Occipital lobe (tissue), 2 donors: ENCODE measurements around the gene TMPRSS4. TPM values are rescaled to one million over a fixed set of nuclear protein-coding genes. Genes with fewer than 3 reads are reported as not detected.

Experiments used
- DNase-seq: peaks from one replicate; lab custom pipeline; 2025; lab: John Stamatoyannopoulos, UW
- total RNA-seq: library from RNA; depleted of rRNA; stranded (reverse); fragments of >200 nt; gene quantifications from one replicate; pipeline ENCODE4 v1.2.3, GENCODE V29; 2014

The TMPRSS4 gene
- total RNA-seq, 1 donor from 2014 or later, result not detected

DNA sequence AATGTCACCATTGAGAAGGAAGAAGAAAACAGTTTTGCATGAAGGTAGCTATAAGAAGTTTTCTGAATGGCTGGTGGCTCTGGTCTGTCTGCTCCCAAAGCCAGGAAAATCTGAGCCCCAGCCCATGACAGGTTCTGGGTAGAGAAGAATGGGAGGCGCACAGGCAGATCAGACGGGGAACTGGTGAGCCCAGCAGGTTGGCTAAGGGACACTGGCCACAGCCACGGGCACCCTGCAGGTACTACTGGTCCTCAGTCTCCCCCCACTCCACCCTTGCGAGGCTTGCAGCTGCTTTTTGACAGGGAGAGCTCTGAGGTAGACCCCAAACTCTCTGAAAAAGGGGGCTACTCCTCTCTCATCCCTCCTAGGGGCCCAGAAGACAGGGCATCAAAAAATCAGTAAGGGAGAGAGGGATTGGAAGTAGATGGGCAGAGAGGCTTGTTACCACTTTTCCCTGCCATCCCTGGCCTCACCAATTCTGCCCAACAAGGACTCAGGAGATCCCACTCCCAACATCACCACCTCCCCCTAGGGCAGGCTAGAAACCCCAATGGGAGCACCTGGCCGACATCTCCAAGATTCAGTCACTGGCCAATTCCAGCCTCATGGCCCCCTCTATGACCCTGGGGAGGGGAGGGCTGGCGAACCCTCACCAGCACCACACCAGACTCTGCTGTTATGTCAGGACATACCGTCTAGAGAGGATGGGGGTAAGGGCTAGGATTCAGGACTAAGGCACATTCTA, 58.3 kb downstream of the TMPRSS4 start:
- DNase-seq, result no peak

DNA sequence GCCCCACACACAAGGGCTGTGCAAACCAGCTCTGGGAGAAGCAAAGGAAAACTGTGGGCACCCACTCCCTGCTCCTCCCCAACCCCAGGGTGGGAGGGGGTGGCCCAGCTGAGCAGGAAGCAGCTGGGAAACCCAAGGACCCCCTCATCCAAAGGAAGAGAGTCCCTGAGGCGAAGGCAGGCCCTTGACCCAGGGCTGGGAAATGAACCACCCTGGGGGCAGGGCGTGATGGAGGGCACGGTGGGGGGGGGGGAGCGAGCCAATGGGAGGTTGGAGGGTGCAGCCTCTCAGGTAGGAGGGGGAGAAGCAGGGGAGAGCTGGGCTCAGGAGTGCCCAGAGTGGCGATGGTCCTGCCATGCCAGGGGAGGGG, 58.9 kb downstream of the TMPRSS4 start:
- no peak for DNase-seq

DNA sequence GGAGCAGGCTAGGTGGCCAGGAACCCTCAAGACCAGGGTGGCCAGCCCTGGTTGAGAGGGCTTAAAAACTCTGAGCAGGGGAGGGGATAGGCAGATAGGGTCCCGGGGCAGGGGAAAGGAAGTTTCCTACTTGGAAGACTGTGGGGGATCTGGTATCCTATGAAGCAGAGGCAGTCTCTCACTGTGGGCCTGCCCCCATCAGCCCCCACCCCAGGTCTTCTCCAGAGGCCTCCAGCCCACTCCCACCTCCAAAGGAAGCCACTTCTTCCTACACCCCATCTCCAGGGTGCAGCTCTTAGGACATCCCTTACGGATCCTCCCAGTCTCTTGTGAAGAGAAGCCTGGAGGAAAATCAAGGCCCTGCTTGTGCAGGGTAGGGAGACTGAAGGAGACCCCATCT, 59.5 kb downstream of the TMPRSS4 start:
- DNase-seq, result no peak

DNA sequence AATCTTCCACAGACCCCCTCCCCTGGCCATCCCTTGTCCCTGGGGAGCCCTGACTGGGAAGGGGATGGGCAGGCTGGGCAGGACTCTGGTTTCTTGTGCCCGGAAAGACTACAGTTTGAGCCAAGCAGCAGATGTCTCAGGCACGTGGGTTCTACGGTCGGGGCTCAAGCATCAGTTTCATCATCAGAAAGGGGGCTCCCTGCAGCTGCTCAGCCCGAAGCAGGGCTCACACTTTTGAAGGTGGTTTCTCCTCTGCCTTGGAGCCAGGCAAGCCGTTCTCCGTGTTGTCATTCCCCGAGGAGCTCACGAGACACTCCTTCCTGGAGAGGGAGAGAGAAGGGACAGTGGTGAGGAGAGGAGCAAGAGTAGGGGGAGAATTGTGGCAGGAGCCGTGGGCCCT, 59.9 kb downstream of the TMPRSS4 start:
- DNase-seq, result no peak

DNA sequence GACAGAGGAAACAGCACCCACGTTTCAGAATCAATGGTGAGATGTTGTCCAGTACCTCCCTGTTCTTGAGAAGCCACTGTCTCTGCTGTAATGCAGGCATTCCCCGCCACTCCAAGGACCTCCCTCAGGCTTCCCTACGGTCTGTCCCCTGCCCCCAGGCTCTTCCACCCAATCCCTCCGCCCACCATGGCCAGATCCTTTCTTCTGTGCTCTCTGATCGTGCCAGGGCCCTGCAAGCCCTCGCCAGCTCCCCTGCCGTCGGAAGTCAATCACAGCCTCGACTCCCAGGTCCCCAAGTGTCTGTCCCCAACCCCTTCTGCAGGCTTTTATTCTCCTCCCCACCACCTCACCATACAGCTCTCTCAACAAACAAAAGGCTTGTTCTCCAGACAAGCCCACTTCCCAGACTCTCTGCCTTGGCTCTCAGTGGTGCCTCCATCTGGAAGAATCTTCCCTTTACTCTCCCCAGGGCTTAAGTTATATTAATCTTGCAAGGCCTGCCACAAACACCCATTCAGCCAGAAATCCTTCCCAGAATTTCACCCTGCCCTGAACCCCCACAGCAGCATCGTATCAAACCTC, 62.1 kb downstream of the TMPRSS4 start:
- no peak for DNase-seq

DNA sequence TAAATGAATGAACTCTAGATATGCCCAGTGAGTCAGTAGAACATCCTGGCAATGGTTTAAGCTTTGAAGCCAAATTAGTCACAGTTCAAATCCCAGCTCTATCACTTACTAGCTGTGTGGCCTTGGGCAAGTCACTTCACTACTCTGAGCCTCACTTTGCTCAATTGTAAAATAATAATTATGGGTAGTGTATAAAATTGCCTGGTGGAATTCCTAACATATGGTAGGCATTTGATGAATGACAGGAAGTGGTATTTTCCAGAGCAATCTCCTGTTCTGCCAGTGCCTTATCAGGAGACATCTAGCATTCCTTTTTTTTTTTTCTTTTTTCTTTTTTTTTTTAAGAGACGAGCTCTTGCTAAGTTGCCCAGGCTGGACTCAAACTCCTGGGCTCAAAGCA, 62.7 kb downstream of the TMPRSS4 start:
- no peak for DNase-seq

DNA sequence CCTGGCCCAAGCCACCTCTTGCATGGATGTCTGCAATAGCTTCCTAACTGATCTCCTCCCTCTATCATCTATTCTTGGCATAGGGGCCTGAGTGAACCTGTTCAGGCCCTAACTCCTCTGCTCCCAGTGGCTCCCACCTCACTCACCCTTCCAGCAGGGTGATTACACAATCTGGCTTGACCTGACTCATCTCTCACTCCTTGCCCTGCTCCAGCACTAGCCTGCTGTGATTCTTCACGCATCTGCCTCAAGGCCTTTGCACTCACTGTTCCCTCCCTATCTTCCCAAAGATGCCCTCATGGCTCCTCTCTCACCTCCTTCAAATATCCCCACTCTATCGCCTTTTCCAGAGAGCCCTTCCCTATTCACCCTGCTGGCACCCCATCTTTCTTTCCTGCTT, 65.2 kb downstream of the TMPRSS4 start:
- DNase-seq, result no peak

DNA sequence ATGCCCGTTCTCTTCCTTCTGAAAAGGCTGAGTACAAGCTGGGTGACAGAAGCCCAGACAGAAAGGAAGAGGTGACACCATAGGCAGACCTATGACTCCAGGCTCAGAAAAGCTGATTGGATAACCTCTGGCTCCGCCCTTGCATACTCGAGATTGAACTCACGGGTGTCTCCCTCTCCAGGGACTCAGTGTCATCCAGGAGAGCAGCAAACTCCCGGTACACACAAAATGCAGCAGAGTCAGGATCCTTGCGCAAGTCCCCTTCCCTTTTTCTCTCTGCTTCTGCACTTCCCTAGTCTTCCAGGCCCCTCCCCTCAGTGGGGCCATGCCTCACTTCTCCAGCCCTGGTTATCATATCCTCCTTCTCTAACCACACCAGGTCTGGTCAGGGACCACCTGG, 65.9 kb downstream of the TMPRSS4 start:
- no peak for DNase-seq

DNA sequence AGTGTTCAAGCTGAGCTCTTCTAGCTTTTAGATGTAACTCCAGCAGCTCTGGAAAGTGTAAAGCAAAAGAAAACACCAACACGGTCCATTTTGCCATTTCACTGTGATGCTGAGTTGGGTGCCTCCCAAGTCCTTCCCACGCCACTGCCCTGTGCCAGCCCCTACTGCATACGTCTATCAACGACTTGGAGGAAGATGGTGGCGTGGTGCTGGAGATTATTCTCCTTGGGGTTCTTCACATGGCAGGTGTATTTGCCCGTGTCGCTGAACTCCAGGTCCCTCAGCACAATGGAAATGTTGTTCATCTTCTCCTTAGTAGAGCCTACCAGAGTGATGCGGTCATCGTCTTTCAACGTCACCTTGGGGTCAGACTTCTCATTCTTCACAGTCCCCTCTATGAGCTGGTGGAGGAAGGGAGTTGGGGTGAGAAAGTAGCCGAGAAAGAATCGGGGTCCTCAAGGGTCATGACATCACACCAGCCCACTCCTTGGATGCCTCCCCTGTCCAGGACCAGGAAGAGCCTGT, 66.8 kb downstream of the TMPRSS4 start:
- no peak for DNase-seq

DNA sequence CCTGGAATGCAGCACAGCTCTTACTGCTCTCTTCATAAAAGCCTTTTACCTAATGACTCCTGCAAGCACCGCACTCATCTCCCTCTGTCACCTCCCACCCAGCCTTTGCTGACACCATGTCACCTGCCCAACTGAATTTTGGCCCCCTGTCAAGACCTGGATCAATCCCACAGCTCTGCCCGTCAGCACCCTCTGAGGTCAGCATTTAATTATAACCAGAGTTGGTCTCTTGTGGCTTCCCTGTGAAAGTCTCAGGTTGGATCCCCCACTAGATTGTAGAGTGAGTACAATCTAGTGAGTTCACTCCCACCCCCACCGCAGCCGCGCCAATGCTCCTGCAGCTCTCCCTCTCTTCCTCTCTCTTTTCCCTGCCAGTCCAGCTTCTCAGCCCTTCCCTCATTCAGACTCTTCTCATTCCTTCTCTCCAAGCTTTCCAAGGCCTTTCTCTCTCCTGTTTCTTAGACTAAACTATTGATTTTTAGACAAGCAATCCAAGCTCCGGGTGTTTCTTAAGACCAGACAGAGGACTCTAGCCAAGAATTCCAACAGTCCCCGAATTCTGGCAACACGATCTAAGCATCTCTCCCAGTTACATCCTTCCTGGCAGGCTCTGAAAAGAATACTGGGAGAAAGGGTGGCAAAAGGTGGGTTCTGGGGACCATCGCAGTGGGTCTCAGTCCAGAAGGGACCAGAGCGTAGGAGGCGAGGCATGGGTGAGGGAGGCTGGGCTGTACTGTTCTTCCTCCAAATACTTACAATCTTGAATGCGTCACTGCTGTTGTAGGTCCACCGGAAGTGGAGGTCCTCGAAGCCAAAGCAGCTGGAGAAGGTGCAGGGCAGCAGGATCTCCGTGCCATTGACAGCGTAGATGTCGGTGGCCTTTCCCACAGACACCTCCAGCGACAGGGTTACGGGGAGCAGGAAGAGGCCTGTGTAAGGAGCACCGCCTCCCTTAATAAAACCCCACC, 67.7 kb downstream of the TMPRSS4 start:
- DNase-seq, result no peak

DNA sequence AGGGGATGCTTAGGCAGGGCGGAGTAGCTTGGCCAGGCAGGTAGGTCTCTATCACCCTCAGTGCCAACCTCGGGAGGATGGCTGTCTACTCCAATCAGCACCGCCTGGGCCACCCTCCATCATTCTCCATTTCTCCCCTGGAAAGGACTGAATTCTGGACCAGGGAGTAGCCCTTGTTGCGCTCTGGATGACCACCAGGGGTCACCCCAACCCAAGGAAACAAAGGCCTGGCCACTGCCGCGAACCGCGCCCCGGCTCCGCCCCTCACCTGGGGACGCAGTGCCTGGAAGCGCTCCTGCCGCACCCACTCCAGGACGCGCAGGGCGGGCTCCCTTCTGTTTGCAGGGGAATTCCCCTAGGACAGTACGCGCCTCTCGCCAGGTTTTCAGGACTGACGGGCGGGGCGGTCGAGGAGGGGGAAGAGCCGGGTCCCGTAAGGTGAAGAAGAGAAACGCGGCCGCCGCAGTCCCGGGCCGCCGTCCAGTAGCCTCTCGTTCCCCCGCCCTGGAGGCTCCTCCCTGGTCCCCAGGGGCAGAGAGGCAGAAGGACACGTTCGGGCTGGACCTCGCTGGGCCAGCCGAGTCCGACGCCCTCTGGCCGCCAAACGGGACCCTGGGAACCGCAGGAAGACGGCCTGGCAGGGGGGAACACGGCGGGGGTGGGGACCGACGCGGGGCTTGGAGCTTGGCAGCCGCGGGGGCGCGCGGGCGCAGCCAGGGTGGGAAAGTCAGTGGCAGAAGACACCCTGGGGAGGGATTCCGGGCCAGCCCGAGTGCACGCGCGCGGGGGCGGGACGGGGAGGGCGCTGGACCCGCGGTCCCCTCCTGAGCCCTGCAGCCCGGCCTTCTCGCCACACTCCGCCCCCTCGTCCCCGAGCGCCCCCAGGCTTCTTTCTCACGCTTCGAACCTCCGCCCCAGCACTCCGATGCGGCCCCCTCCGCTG, 68.7 kb downstream of the TMPRSS4 start:
- DNase-seq, result peak; percentile 69

DNA sequence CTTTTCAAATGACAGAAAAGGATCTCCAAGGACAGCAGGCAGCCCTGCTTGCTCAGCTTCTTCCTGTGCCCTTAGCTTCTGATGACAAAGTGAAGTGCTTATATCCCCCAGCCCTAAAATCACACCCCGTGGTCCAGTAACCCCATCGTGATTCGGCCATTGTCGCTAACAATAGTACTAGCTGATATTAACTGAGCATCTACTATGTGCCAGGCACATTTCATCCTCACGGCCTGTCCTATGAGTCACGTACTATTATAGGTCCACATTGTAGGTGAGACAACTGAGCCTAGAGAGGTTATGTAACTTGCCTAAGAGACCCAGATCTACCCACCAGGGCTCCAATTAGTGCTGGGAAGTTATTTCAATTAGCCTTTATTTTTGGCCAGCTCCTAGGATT, 69.7 kb downstream of the TMPRSS4 start:
- DNase-seq, result no peak

DNA sequence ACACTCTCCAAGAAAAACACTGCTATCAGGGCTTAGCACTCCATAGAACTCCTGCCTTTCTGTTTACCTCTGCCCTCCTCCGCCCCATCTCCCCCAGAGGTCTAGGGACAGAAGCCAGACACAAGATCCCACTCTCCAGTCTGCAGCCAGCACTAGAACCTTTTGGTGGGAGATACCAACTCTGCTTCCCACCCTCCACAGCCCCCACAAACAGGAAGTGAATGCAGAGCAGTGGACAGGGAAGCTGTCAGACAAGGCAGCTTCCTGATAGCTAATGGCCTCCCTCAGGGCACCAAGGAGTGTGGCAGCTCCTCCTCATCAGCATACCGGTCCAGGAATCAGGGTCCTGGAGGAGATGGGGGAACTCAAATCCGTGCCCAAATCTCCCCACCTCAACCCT, 70.6 kb downstream of the TMPRSS4 start:
- no peak for DNase-seq

DNA sequence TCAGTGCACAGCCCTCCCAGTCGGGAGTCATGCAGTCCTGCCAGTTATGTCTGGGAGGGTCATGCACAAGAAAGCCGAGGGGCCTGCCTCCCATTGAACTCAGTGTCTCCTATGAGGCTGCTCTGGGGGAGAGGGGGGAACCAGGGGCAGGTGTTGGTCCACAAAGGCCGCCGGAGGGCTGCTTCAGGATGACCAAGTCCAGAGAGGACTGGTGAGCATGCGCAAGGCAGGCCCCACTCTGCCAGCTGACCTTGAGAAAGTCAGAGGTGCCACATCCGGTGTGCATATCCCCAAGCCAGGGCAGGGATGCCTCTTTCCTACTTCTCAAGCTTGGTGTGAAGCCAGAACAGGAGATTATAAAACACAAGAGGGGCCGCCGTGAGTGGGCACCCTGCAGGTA, 71.4 kb downstream of the TMPRSS4 start:
- no peak for DNase-seq

DNA sequence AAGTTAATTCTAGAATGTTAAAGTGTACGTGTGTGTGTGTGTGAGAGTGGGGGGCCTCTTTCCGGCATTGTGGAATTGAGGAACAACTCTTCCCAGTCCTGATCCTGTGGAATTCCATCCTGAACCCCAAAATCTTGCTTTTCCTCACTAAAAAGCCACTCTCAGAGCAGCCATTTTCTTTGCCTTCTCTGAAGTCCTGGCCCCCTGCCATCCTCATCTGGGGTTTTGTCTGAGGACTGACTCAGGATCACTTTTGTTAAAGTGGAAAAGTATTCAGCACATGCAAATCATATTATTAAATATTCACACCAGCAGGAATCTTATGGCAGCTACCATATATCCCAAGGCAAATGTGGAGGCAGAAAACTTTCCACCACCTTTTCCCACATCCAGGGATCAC, 72.0 kb downstream of the TMPRSS4 start:
- no peak for DNase-seq

DNA sequence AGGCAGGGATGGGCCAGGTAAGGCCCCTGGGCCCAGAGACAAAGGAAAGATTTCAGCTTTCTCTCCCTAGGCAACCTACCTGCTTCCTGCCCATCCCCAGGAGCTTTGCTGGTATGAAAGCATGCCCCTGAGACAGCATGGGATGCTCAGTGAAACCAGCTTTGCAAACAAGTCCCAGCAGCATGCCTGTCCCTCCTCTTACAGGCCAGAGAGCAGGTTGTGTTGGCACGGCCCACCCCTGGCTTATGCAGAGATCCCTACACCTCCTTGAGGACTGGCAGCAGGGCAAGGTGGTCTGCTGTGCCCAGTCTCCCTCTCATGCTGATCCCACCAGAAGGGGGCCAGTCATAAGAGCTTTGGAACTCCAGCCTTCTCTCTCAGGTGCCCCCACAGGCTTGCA, 72.6 kb downstream of the TMPRSS4 start:
- DNase-seq, result no peak

DNA sequence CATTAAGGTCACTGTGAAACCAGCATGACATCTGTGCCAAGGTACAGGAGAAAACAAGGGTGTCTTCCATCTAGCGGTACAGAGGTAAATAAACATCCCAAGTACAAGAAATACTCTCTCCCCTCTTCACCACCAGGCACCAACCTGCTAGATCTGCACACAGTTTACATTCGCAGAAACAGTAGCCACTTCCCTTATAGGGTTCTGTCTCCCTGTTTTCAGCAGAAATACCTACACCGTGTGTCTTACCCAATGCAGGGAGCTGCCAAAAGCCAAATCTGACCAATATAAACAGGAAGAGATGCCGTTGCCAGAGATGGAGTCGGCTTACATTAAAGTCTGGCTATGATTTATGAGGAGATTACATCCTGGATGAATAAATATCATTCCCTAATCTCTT, 74.6 kb downstream of the TMPRSS4 start:
- no peak for DNase-seq

DNA sequence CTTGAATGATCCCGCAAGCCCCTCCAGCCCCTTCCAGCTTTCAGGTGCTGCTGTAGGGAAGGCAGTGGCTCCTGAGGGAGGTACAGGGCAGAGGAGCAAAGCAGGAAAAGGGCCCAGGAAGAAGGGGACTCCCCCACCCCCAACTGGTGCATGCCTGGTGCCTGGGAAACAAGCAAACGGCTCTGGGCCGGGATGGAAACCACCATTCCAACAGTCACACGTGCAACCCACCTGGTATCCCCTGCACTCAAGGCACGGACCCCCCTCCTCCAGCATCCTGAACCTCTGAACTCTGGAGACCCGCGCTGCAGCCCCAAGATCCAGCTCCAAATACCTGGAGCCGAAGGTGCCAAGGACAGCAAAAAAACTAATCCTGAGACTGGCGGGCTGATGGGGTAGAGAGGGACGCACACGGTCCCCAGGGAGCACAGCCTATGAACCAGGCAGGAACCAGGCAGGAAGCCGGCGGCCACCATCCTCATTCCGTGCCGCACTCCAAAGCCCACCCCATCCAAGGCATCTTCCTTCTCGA, 75.2 kb downstream of the TMPRSS4 start:
- DNase-seq, result no peak

DNA sequence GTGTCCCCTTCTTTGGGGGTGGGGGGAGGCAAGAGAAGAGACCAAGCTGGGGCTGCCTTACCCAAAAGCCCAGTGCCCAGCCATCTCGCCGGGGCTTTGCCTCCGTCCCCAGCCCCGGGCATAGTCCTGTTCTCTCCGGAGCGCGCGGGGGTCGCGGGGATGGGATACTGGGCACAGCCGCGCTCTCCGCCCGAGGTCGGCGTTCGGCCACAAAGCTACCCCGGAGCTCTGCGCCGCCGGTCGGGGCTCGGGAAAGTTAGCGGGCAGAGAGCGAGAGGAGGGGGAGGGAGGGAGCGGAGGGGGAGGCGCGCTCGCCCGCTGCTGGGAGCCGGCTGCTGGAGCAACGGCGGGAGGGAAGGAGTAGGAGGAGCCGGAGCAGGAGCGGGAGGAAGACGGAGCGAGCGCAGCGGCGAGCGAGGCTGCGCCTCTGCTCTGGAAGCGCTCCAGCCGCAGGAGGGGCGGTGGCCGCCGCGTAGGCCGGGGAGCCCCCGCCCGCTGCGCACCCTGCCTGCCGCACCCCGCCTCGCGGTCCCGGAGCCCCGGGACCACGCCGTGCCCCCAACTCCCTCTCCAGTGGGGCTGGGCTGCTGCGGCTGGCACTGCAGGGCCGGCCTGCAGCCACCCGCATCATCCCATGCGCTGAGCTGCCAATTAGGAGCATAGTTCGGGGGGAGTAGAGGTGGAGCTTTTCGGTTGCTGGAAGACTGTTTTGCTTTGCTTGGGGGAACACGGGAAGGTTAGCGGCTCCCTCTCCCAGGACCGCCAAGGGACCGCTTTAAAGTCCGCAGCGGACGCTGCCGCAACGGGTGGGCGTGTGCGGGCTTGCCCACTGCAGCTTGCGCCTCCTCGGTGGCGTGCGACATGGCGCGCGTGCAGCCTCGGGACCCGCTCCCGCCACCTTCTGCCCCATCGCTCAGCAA, 75.9 kb downstream of the TMPRSS4 start, which contains the start of gene SCN4B:
Gene SCN4B, minus strand, starts transcription at position 272 of the 920 bp plus-strand sequence. Its CDS starts 150 bp downstream, at position 122.
- peak; percentile 36 for DNase-seq
